COLO668 (cell line): ENCODE data around the gene SORL1-AS1.
A peak's percentile ranks its signal among the peaks of the same experiment; 100 is the strongest.

Experiments used
- DNase-seq: peaks from one replicate; lab custom pipeline; 2025; ENCODE audit not compliant: unreplicated experiment; lab: John Stamatoyannopoulos, UW

Gene SORL1-AS1

DNA sequence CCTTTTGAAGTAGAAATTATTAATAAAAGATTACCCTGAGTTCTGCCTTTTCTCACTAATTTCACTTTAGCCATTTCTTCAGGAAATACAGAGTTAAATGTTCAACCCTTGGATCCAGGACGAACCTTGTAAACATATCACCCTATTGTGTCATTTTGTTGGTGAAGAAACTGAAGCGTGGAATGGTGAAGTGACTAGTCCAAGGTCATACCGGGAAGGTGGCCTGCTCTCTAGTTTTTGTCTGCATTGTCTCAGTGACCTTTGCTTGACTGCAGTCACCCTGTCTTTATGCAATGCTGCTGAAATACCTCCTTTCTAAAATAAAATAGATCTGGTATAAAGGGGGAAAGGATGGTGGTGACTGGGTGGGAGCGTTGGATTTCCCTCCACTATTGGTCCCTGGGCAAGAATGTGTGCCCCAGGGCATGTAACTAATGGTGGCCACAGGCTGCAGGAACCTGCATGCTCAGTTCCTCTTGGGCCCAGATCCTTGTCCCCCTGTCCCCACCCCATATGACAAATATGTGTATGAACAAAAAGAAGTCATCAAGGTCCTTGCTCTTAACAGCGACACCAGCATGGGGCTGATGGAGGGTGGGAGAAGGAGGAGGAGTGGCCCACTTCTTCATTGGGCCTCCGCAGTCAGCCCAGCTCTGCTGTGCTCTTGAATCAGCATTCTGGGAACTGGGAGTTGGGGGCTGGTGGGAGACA lies 977 bp upstream of the SORL1-AS1 start:
- DNase-seq: no peak

- DNase-seq: peak; percentile 87
Measured at GRCh38 chr11:121451986-121452608, 670 bp downstream of the SORL1-AS1 start, which contains the start of gene SORL1. Gene SORL1 (plus strand): TSS chr11:121452314. CDS start chr11:121452332, 18 bp downstream.

DNA sequence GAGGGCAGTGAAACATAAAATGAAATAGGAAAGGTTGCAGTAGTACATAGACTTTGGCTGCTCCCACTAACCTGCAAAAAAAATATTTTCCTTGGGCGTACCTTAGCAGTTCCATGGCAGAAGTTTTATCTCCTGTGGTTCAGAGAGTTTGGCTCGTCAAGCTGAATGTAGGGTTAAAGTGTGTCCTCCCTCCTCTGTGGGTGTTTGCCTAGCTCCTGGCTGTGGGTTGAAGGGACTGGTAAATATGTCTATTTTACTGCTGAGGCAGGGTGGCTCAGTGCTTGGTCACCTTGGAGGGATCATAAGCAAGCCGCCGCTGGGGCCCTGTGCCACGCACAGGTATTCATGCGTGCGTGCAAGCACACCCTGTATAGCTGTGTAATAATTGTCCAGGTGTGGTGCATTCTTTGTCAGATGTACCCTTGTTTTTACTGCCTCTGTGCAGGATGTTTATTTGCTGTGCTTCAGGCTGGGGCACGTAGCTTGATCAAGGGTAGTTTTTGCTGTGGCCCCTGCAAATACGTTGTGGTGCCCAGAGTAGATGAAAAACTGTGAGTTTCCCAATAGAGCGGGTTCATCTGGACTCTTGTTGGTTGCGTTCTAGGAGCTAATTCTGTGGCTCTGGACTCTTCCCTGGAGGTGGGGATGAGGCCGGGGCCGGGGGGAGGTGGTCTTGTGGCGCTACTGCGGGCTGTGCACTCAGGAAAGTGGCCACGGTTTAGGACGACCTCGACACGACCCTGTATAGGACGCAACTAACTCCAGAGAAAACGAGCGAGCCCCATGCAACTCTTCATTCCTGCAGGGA lies 1.4 kb downstream of the SORL1-AS1 start:
- DNase-seq: peak; percentile 60

DNA sequence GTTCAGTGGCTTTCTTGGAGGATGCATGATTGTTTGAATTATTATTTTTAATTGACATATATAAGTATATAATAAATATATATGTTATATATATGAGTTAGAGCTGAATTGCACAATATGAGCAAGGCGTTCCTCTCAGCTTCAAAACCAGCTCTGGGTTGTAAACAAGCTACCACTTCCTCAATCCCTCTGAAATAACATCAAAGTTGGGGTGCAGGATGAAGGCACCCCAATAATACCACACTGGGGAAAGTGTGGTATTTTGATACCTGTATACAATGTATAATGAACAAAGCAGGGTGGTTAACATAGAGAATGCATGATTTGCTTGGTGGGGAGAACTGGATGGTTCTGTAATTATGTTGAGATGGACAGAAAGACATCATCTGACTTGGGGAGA lies 2.4 kb downstream of the SORL1-AS1 start:
- no peak for DNase-seq

GRCh38 chr11:121449626-121450025 lies 3.1 kb downstream of the SORL1-AS1 start:
- no peak for DNase-seq

DNA sequence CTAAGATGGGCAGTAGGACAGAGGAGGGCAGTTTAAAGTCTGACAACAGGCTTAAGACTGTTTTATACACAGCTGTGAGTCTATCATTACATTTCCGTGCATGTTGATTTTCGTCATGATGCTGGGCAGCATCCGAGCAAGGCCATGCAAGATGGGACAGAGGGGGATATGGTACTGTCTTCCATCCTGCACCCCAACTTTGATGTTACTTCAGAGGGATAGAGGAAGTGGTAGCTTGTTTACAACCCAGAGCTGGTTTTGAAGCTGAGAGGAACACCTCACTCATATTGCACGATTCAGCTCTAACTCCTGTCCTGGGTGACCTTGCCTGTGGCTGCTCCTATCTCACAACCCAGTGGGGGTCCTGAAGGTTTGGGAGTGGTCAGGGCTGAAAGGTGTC lies 3.6 kb downstream of the SORL1-AS1 start:
- no peak for DNase-seq

- no peak for DNase-seq
Measured at GRCh38 chr11:121448431-121448941, 4.3 kb downstream of the SORL1-AS1 start.

GRCh38 chr11:121448011-121448410 lies 4.8 kb downstream of the SORL1-AS1 start:
- DNase-seq: no peak

DNA sequence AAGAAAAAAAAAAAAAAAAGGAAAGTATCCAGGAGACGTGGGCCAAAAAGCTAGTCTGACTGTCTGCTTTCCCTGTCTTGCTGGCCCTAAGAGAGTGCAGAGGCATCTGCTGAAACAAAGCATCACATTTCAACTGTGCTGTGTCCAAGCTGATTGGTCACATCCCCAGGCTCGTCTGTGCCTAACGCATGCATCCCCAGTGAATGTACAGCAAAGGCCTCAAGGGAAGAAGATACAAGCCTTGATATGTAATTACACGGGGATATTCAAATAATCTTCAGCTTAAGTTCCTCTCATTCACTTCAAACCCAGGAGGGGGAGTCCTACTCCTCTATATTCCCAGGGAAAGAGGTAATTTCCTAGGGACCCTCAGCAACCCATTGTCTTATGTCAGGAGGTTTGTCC lies 6.0 kb downstream of the SORL1-AS1 start:
- no peak for DNase-seq

DNA sequence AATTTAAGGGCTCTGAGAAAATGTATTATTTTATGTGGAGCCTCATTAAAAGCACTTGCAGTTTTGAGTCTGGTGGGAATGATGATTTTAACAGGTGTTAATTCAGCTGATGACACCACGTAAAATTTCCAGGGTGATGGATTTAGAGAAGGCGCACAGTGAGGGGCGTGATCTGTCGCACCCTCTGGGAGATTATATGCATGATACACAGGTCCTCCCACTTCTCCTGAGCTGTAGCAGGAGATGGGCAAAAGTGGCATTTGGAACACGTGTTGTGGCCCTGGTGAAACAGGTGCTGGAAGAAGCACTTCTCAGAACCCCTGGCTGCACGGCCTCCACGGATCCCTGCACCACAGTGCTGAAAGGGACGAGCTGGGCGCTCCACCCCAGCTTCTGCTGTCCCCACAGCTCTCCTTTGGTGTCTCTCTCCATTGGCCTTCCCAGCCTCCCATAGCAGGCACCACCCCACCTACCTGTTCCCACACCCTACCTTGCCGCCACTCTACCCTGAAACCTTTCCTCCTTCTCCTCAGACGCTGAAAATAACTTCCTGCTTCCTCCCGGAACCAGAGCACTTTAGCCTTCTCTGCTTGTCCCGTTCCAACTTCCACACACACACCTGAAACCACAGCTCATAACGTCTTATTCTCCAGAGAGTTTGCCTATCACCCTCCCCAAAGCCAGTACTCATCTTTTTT lies 7.5 kb downstream of the SORL1-AS1 start:
- no peak for DNase-seq

DNA sequence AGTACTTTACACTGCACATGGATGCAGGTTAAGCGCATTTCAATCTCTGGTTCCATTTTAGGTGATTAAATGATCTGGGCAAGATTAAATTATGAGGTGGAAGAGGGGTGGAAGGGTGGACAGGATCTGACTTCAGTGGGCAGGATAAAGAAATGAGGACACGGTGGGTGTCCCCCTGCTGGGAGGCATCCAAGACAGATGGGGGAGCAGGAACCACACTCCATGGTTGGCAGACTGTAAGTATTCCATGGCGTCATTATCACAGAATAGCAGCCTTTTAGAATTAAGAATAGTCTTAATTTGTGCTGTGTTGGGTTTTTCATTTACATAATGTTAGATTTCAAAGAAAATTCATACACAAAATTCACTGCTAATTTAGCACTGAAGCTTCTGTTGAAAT lies 8.2 kb downstream of the SORL1-AS1 start:
- no peak for DNase-seq

DNA sequence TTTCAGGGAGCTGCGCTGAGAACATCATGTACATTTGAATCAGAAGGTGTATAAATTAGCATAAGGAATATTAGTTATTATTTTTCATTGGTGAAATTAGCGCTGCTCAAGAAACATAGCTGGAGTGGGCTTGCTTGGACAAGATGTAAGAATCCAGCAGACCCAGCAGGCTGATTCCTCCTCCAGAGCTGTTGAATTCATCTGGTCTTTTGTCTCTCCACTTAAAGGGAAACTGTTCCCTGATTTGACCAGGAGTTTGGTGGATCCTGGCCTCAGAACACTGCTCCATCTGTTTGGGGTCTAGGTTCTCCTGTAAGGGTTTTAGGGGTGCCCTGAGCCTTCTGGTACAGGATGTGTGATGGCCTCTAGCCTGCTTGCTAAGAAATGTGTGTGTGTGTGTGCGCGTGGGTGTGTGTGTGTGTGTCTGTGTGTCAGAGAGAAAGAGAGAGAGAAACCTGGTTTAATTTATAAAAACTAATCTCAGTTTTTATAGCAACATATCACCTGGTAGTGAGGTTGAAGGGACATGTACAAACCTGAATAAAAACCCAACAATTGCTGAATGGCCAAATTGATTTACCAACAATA lies 9.0 kb downstream of the SORL1-AS1 start:
- no peak for DNase-seq

GRCh38 chr11:121441521-121441920 lies 11.2 kb downstream of the SORL1-AS1 start:
- no peak for DNase-seq

GRCh38 chr11:121439759-121440158 lies 13.0 kb downstream of the SORL1-AS1 start:
- DNase-seq: no peak

DNA sequence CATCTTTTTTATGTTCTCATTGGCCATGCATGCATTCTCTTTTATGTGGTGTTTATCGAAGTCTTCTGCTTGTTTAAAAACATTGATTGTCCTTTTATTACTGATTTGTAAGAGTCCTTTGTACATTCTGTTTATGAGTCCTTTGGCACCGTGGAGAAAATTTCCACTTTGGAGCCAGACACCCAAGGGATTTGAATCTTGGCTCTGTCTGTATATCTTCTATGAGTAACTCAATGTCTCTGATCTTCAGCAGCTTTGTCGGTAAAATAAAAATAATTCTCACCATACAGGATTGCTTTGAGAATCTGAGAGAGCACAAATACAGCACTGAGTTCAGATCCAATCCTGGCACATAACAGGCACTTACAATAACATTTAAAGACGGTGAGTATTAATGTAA lies 13.4 kb downstream of the SORL1-AS1 start:
- DNase-seq: no peak

- no peak for DNase-seq
Measured at GRCh38 chr11:121437686-121438078, 15.1 kb downstream of the SORL1-AS1 start.

DNA sequence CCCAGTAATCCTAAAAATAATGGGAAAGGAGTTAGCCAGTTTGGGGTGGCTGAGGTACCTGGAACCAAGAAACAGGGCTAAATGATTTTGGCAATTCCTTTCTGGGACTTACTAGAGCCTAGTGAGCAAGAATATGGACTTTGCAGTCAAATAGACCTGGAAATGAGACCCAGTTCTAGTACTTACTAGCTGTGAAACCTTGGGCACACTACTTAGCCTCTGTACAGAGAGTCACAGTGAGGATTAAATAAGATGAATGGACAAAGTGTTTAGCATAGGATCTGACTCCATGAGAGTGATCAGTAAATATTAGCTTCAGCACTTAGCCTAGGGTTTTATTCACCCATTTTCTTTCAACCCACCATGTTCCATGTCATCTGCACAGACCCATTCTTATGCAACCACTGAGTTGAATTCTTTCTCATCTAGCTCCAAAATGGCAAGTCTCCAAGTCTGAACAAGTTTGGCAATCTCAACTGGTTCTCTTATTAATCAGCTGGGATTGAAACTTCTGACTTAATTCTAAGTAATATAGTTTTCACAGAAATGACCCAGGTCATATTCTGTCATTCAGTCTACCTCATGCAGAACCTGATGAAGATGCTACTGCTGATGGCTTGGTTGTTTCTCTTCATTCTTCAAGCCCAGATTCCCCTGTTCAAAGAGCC lies 15.6 kb downstream of the SORL1-AS1 start:
- DNase-seq: no peak

DNA sequence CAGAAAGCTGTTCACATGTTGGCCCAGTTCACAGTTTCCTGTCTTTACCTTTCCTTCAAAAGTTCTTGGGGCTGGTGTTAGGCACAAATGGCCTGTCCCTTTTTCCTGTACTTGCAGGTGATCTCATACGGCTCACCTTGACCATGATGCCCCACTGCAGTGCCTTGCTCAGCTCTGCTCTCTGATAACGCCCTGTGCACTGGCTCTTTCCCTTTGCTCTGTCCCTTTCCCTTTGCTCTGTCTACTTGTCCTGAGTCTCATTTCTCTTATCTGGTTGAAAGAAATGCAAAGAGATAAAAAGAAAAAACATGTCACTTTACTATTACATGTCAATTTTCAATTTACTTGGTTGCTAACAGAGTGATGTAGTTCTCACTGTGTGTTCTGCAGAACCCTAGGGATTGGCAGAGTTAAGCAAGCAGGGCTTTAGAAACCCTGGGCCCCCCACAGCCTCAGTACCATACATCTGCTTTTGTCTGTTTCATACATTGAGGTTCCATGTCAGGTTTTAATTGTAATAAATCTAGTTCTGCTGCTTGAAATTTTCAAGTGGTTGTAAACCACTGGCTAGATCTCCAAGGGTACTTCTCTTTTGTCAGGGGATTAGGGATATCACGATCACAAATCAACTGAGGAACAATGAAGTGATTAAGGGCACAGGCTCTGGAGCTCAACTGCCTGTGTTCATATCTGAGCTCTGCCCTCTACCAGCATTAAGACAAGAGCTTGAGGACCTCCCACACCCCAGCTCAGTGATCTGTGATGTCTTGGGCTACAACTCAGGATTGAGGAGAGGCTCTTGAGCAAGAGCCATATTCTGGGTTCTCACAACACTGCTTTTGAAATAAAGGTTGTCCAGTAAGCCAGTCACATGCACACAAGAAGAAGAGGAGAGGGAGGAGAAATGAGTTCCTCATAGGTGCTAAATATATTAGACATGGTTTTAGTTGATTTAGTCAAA lies 16.9 kb downstream of the SORL1-AS1 start:
- no peak for DNase-seq

- DNase-seq: no peak
Measured at GRCh38 chr11:121435132-121435531, 17.6 kb downstream of the SORL1-AS1 start.
